Measurements from ENCODE around the gene ABR.
"Not testable (repeated sequence)": the region's sequence is repeated elsewhere in the genome, so short reads cannot be mapped to it uniquely, and the experiment has no call there.

Gene ABR

DNA sequence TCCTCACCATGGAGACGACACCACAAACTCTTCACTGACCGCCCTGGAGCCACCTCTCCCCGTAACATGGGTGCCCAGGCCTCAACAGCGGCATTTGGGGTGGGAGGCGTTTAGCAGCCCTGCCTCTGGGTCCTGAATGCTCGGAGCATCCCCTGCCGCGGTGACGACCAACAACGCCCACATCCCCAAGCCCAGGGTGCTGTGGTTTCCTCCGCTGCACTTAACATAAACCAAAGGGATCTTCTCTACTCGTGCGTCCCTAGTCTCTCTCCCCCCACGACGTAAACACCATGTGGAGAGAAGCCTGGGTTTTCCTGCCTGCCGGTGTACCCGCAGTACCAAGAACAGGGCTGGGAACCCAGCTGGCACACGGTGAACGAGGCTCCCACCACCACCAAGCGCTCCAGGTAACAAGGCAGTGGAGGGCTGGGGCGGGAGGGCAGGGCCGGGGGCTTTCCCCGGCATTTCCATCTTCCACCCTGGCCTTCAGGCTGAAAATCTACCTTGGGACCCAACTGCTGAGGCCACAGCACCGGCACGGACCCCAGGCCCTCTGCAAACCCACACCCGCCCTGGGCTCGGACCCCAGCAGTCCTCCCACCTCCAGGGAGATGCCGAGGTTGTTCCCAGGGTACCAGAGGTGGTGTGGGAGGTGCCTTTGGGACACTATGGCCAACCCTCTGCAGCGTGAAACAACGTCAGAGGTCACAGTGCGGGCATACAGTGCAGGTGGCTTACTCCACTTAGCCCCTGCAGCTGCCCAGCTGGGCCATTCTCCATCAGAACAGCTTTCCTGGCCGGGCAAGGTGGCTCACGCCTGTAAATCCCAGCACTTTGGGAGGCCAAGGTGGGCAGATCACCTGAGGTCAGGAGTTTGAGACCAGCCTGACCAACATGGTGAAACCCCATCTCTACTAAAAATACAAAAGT, 128.5 kb downstream of the ABR start:
- H3K27ac ChIP-seq (ENCODE audit: low read length), result no peak overlapping the region
- no peaks in the 10 kb centered on the region for H3K9me3 ChIP-seq (ENCODE audit: control insufficient read depth, low read depth, low read length)
- no peak overlapping the region for H3K4me3 ChIP-seq (ENCODE audit: low read length)
- H3K4me1 ChIP-seq (ENCODE audit: control insufficient read depth, low read depth, low read length), result no peaks in the 10 kb centered on the region
- no peaks in the 10 kb centered on the region for H3K36me3 ChIP-seq (ENCODE audit: control insufficient read depth, low read depth, low read length)
- no peaks in the 10 kb centered on the region for H3K27me3 ChIP-seq (ENCODE audit: control insufficient read depth, insufficient read depth, low read length)
- H3K9ac ChIP-seq (ENCODE audit: low read length), result no peak overlapping the region

- no peaks in the 10 kb centered on the region for H3K27me3 ChIP-seq (ENCODE audit: control insufficient read depth, insufficient read depth, low read length)
- no peaks in the 10 kb centered on the region for H3K36me3 ChIP-seq (ENCODE audit: control insufficient read depth, low read depth, low read length)
- no peak overlapping the region for H3K27ac ChIP-seq (ENCODE audit: low read length)
- H3K4me1 ChIP-seq (ENCODE audit: control insufficient read depth, low read depth, low read length), result no peaks in the 10 kb centered on the region
- no peak overlapping the region for H3K9ac ChIP-seq (ENCODE audit: low read length)
- no peak overlapping the region for H3K4me3 ChIP-seq (ENCODE audit: low read length)
- H3K9me3 ChIP-seq (ENCODE audit: control insufficient read depth, low read depth, low read length), result no peaks in the 10 kb centered on the region
These were observed 129.4 kb downstream of the ABR start for GRCh38 chr17:1050246-1050995.

- Histone ChIP-seq H3K27ac (ENCODE audit: low read length) (no peak overlapping the region), H3K27me3 (ENCODE audit: control insufficient read depth, insufficient read depth, low read length) (no peaks in the 10 kb centered on the region), H3K36me3 (ENCODE audit: control insufficient read depth, low read depth, low read length) (no peaks in the 10 kb centered on the region)
These were observed 130.1 kb downstream of the ABR start for GRCh38 chr17:1049446-1050225.

DNA sequence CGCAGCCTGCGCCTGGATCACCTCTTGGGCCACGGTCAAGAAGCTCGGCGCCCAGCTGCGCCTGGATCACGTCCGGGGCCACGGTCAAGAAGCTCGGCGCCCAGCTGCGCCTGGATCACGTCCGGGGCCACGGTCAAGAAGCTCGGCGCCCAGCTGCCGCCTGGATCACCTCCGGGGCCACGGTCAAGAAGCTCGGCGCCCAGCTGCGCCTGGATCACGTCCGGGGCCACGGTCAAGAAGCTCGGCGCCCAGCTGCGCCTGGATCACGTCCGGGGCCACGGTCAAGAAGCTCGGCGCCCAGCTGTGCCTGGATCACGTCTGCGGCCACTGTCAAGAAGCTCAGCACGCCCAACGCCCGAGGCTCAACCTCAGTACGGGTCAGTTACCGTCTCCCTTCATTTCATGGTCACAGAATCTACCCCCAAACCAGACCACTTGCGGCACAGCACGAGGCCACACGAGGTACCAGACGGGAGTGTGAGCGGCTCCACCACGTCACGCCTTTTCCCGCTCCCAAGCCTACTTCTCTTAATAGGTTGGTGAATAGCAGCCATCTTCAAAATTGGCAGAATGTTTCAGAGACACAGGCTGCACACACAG, 131.2 kb downstream of the ABR start:
- not testable (repeated sequence) for H3K36me3 ChIP-seq (ENCODE audit: control insufficient read depth, low read depth, low read length)

More at GRCh38 chr17:1049446-1050225, 130.1 kb downstream of the ABR start:
- Histone ChIP-seq H3K9ac (ENCODE audit: low read length) (no peak overlapping the region), H3K4me1 (ENCODE audit: control insufficient read depth, low read depth, low read length) (no peaks in the 10 kb centered on the region), H3K4me3 (ENCODE audit: low read length) (no peak overlapping the region), H3K9me3 (ENCODE audit: control insufficient read depth, low read depth, low read length) (no peaks in the 10 kb centered on the region)

DNA sequence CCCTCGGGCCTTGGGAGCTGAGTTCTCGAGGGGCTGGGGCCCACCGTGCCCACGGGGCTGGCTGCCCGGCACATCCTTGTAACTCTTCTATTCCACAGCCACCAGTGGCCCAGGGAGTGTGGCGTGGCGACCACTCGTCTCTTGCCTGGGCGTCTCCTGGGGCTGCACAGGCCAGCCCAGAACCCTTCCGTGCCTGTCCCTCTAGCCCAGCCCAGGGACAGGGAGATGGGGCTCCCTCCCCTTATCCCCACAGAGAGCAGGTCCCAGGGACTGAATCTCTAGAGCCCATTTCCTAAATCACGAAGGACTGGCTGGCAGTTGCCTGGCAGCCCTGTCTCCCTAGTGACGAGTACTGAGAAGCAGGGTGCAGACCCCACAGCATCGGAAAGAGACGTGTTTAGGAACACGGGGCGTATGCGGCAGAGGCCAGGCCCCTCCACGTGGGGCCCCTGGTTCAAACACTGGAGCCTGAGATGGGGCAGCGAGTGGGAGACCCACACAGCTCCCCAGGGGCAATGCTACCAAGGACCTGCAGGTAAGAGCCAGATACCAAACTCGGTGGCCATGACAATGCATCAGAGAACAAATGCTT, 131.8 kb downstream of the ABR start:
- no peak overlapping the region for H3K27ac ChIP-seq (ENCODE audit: low read length)
- no peaks in the 10 kb centered on the region for H3K4me1 ChIP-seq (ENCODE audit: control insufficient read depth, low read depth, low read length)
- no peak overlapping the region for H3K9ac ChIP-seq (ENCODE audit: low read length)
- H3K36me3 ChIP-seq (ENCODE audit: control insufficient read depth, low read depth, low read length), result no peaks in the 10 kb centered on the region
- H3K27me3 ChIP-seq (ENCODE audit: control insufficient read depth, insufficient read depth, low read length), result no peaks in the 10 kb centered on the region
- no peaks in the 10 kb centered on the region for H3K9me3 ChIP-seq (ENCODE audit: control insufficient read depth, low read depth, low read length)
- no peak overlapping the region for H3K4me3 ChIP-seq (ENCODE audit: low read length)

More for the DNA sequence above, 131.2 kb downstream of the ABR start:
- H3K27me3 ChIP-seq (ENCODE audit: control insufficient read depth, insufficient read depth, low read length); H3K4me1 ChIP-seq (ENCODE audit: control insufficient read depth, low read depth, low read length); H3K4me3 ChIP-seq (ENCODE audit: low read length); H3K9ac ChIP-seq (ENCODE audit: low read length); H3K9me3 ChIP-seq (ENCODE audit: control insufficient read depth, low read depth, low read length); H3K27ac ChIP-seq (ENCODE audit: low read length): not testable (repeated sequence)

DNA sequence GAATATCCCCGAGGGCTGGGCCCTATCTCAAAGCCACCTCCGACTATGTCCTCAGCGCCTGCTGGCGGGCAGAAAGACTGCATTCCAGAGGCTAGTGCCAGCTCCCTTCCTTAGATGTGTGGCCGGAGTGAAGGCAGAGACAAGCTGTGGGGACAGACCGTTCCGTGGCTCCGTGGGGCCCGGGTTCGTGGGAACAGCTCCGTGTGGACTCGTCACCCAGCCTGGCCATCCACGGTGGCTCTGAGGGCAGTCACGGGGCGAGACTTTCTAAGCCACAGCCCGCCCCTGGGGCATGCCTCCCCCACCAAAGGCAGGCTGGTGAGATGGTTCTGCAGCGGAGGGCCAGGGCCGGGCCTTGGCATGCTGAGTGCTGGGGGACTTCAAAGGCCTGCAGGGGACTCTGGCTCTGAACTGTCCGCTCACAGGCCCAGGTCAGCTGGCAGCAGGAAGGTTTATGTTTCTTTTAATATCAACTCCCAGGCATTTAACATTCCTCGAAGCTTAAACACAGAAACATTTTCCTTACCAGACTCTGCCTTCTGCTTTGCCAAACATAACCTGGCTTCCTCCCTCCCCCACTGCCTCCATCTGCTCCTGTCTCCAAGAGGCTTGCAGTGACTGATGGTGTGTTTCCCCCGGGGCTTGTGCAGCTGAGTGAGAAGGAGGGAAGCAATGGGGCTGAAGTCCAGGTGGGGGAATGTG, 132.5 kb downstream of the ABR start:
- Histone ChIP-seq H3K36me3 (ENCODE audit: control insufficient read depth, low read depth, low read length) (no peaks in the 10 kb centered on the region), H3K27me3 (ENCODE audit: control insufficient read depth, insufficient read depth, low read length) (no peaks in the 10 kb centered on the region), H3K4me3 (ENCODE audit: low read length) (no peak overlapping the region), H3K9ac (ENCODE audit: low read length) (no peak overlapping the region), H3K4me1 (ENCODE audit: control insufficient read depth, low read depth, low read length) (no peaks in the 10 kb centered on the region), H3K9me3 (ENCODE audit: control insufficient read depth, low read depth, low read length) (no peaks in the 10 kb centered on the region), H3K27ac (ENCODE audit: low read length) (no peak overlapping the region)

GRCh38 chr17:1045456-1045855, 134.3 kb downstream of the ABR start:
- H3K4me3 ChIP-seq (ENCODE audit: low read length), result no peak overlapping the region
- H3K36me3 ChIP-seq (ENCODE audit: control insufficient read depth, low read depth, low read length), result no peaks in the 10 kb centered on the region
- H3K27ac ChIP-seq (ENCODE audit: low read length), result no peak overlapping the region
- H3K4me1 ChIP-seq (ENCODE audit: control insufficient read depth, low read depth, low read length), result no peaks in the 10 kb centered on the region
- no peaks in the 10 kb centered on the region for H3K9me3 ChIP-seq (ENCODE audit: control insufficient read depth, low read depth, low read length)
- no peak overlapping the region for H3K9ac ChIP-seq (ENCODE audit: low read length)
- H3K27me3 ChIP-seq (ENCODE audit: control insufficient read depth, insufficient read depth, low read length), result no peaks in the 10 kb centered on the region

GRCh38 chr17:1044387-1045009, 135.3 kb downstream of the ABR start:
- not testable (repeated sequence) for H3K4me3 ChIP-seq (ENCODE audit: low read length); H3K4me1 ChIP-seq (ENCODE audit: control insufficient read depth, low read depth, low read length); H3K27me3 ChIP-seq (ENCODE audit: control insufficient read depth, insufficient read depth, low read length); H3K27ac ChIP-seq (ENCODE audit: low read length); H3K9ac ChIP-seq (ENCODE audit: low read length); H3K9me3 ChIP-seq (ENCODE audit: control insufficient read depth, low read depth, low read length); H3K36me3 ChIP-seq (ENCODE audit: control insufficient read depth, low read depth, low read length)

- Histone ChIP-seq H3K9me3 (ENCODE audit: control insufficient read depth, low read depth, low read length) (no peaks in the 10 kb centered on the region), H3K27ac (ENCODE audit: low read length) (no peak overlapping the region), H3K4me1 (ENCODE audit: control insufficient read depth, low read depth, low read length) (no peaks in the 10 kb centered on the region), H3K9ac (ENCODE audit: low read length) (no peak overlapping the region), H3K4me3 (ENCODE audit: low read length) (no peak overlapping the region), H3K36me3 (ENCODE audit: control insufficient read depth, low read depth, low read length) (no peaks in the 10 kb centered on the region), H3K27me3 (ENCODE audit: control insufficient read depth, insufficient read depth, low read length) (no peaks in the 10 kb centered on the region)
These were observed 136.1 kb downstream of the ABR start for GRCh38 chr17:1043601-1044251.

GRCh38 chr17:1042486-1042885, 137.3 kb downstream of the ABR start:
- Histone ChIP-seq H3K9me3 (ENCODE audit: control insufficient read depth, low read depth, low read length) (no peaks in the 10 kb centered on the region), H3K4me1 (ENCODE audit: control insufficient read depth, low read depth, low read length) (no peaks in the 10 kb centered on the region), H3K27ac (ENCODE audit: low read length) (no peak overlapping the region), H3K36me3 (ENCODE audit: control insufficient read depth, low read depth, low read length) (no peaks in the 10 kb centered on the region), H3K27me3 (ENCODE audit: control insufficient read depth, insufficient read depth, low read length) (no peaks in the 10 kb centered on the region), H3K4me3 (ENCODE audit: low read length) (no peak overlapping the region), H3K9ac (ENCODE audit: low read length) (no peak overlapping the region)

Data from iPS-18a (cell line).